T-helper 22 cell (primary cell): ENCODE data around the gene BUD23.
A peak's percentile ranks its signal among the peaks of the same experiment; 100 is the strongest.
"Not testable (repeated sequence)": the region's sequence is repeated elsewhere in the genome, so short reads cannot be mapped to it uniquely, and the experiment has no call there.

Experiments
- DNase-seq: peaks from one replicate; pipeline ENCODE4 v3.0.0-alpha.2; 2020; ENCODE audit warnings: low read depth

The BUD23 gene

GRCh38 chr7:73683056-73683787 is at the start of gene BUD23, which contains the start of gene DNAJC30:
TSS of gene BUD23 (plus strand) at chr7:73683597. CDS start at chr7:73683626, 29 bp downstream.
TSS of gene DNAJC30 (minus strand) at chr7:73683453. CDS start at chr7:73683423, 30 bp downstream.
- peak; percentile 94 for DNase-seq

- no peak for DNase-seq
These were observed 49.6 kb upstream of the BUD23 start for GRCh38 chr7:73633844-73634243.

DNA sequence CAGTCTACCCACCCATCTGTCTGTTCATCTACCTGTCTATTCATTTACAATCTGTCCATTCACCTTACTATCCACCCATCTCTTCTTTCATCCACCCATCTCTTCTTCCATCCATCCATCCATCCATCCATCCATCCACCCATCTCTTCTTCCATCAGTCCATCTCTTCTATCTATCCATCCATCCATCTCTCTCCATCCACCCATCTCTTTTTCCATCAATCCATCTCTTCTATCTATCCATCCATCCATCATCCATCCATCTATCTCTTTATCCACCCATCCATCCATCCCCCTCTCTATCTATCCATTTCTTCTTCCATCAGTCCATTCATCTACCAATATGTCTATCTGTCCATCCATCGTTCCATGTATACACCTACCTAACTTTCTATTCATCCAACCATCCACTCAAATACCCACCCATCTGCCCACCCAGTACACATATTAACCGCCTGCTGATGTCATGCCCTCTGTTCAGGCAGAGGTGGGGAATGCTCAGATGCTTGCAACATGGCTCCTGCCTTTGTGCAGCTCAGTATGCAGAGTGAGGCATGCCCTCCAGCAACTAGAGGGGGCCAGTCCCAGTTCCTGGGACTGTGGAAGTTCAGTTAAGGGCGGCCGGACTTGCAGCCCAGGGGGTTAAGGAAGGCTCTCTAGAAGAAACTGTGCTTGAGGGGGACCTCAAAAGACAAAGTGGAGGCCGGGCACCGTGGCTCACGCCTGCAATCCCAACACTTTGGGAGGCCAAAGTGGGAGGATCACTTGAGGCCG is 47.8 kb upstream of the BUD23 start:
- DNase-seq = no peak

GRCh38 chr7:73638911-73639310 is 44.5 kb upstream of the BUD23 start:
- no peak for DNase-seq

- no peak for DNase-seq
These were observed 40.6 kb upstream of the BUD23 start for GRCh38 chr7:73642834-73643233.

GRCh38 chr7:73644688-73645286 is 38.6 kb upstream of the BUD23 start:
- no peak for DNase-seq

GRCh38 chr7:73645643-73646174 is 37.7 kb upstream of the BUD23 start:
- no peak for DNase-seq

DNA sequence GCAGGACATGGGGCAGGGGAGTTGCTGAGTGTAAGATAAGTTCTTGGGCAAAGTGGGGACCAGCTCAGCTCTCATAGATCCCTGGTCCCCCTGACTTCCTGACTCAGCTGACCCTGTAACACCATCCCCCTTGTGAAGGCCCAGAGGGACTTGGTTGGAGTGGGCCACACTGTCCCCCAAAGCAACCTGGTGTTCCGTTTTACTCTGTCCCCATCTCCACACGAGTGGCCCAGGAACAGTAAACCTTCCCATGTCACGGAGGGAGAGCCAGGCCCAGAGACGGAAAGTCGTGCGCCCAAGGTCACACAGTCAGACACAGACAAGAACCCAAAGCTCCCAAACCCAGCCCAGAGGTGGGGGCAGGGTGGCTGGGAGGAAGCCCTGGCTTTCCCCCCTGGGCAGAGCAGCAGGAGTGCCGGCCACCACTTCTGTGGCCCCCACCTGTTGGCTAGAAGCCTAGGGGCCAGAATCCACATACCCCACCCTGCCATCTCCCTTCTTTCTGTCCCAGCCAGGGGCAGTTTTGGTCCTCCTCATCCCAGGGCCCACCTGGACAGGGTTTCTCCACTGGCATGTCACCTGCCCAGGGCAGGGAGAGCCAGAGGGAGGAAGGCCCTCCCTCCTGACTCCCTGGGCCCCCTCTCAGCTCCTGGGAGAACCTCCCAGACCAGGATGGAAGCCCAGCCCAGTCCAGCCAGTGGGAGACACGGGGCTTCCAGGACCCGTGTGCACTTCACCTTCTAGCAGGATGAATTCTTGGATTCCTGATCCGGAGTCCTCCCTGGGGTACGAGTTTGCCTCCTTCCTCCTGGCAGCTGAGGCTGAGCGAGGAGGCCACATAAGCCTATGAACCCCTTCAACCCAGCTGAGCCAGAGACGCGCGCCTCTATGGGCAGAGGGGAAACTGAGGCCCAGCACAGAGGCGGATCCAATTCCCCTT is 36.3 kb upstream of the BUD23 start:
- no peak for DNase-seq

GRCh38 chr7:73647725-73648592 is 35.4 kb upstream of the BUD23 start:
- no peak for DNase-seq

GRCh38 chr7:73648593-73649332 is 34.6 kb upstream of the BUD23 start:
- no peak for DNase-seq

DNA sequence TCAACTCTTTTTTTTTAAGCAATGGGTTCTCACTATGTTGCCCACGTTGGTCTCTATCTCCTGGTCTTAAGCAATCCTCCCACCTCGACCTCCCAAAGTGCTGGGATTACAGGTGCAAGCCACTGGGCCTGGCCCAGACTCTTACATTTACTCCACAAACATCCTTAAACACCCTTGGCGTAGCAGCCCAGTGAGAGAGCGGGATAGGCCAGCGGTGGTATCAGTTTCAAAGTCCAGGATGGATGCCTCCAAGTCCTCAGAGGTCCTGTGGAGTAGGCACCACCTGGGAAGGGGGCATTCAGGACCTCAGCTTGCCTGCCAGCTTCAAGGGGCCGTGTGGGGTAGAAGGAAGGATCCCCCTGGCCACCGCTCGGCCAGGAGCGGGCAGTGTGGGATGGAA is 33.8 kb upstream of the BUD23 start:
- no peak for DNase-seq

DNA sequence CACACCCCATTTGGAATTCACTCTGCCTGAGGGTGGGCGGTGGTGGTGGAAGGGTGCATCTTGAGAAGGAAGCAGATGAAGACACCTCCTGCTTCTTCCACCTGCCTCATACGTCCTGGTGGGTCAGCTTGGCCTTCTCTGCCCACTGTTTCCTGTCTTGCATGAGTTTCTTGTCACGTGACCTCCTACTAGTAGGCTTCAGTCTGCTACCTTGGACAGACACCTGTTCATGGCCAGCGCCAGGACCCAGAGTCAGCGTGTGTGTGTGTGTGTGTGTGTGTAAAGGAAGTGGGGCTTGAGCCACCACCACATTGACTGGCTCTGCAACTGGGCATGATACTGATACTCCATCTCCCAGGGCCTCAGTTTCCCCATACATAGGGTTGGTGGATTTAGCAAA is 32.9 kb upstream of the BUD23 start:
- DNase-seq = no peak

DNA sequence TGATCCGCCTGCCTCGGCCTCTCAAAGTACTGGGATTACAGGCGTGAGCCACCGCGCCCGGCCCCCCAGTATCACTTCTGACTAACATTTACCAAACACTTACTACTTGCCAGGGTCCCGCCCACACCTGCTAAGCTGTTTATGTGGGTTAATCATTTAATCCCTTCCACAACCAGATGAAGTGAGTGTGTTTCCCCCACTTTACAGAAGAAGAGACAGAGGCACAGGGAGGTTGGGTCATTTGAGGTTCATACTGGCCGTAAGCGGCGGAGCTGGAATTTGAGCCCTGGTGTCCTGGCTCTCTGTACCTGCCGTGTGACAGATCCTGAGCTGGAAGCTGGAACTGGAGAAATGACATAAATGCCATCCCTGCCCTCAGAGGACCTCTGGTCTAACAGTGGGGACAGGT is 30.9 kb upstream of the BUD23 start:
- DNase-seq = no peak

GRCh38 chr7:73655309-73655708 is 28.1 kb upstream of the BUD23 start:
- not testable (repeated sequence) for DNase-seq

DNA sequence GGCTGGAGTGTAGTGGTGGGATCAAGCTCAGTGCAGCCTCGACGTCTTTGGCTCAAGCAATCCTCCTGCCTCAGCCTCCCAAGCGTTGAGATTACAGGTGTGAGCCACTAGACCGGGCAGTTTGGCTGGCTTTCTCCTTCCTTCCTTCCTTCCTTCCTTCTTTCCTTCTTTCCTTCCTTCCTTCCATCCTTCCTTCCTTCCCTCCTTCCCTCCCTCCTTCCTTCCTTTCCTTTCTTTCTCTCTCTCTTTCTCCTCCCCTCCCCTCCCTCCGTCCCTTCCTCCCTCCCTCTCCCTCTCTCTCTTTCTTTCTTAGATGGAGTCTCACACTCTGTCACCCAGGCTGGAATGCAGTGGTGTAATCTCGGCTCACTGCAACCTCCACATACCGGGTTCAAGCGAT is 23.4 kb upstream of the BUD23 start:
- DNase-seq = no peak

DNA sequence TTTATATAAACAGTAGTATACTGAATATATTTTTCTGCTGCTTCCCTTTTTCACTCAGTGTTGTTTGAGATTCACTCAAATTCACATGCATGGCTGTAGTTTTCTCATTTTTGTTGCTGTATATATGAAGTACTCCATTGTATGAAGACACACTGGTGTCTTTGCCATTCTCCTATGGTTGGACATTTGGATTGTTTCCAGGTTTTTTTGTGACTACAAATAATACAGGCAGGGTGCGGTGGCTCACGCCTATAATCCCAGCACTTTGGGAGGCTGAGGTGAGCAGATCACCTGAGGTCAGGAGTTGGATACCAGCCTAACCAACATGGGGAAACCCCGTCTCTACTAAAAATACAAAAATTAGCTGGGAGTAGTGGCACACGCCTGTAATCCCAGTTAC is 22.8 kb upstream of the BUD23 start:
- not testable (repeated sequence) for DNase-seq

GRCh38 chr7:73663033-73663432 is 20.4 kb upstream of the BUD23 start:
- no peak for DNase-seq

GRCh38 chr7:73667344-73668102 is 15.9 kb upstream of the BUD23 start, which contains the start of gene VPS37D:
TSS of gene VPS37D (plus strand) at chr7:73667831. CDS start at chr7:73667959, 128 bp downstream.
- DNase-seq = peak; percentile 86
